ENCODE measurements around the gene SNX33. TPM values are rescaled to one million over a fixed set of nuclear protein-coding genes. Genes with fewer than 3 reads are reported as not detected.
"Not testable (repeated sequence)": the region's sequence is repeated elsewhere in the genome, so short reads cannot be mapped to it uniquely, and the experiment has no call there.

The SNX33 gene
- total RNA-seq, 6 experiments from 2014 or later = 23.3 to 28.1 (median 25.3) TPM

GRCh38 chr15:75631935-75632334, 15.8 kb upstream of the SNX33 start:
- Mint-ChIP-seq H3K9me3 (no peaks in the 10 kb centered on the region), H3K27ac (no peak overlapping the region), H3K4me1 (ENCODE audit: low read depth) (peaks cover 10% of the 10 kb centered on the region), H3K36me3 (ENCODE audit: low read depth) (no peaks in the 10 kb centered on the region), H3K4me3 (no peak overlapping the region), H3K27me3 (ENCODE audit: insufficient read depth) (no peaks in the 10 kb centered on the region)
- DNase-seq = no peak
- TF ChIP-seq, protein P1, sequence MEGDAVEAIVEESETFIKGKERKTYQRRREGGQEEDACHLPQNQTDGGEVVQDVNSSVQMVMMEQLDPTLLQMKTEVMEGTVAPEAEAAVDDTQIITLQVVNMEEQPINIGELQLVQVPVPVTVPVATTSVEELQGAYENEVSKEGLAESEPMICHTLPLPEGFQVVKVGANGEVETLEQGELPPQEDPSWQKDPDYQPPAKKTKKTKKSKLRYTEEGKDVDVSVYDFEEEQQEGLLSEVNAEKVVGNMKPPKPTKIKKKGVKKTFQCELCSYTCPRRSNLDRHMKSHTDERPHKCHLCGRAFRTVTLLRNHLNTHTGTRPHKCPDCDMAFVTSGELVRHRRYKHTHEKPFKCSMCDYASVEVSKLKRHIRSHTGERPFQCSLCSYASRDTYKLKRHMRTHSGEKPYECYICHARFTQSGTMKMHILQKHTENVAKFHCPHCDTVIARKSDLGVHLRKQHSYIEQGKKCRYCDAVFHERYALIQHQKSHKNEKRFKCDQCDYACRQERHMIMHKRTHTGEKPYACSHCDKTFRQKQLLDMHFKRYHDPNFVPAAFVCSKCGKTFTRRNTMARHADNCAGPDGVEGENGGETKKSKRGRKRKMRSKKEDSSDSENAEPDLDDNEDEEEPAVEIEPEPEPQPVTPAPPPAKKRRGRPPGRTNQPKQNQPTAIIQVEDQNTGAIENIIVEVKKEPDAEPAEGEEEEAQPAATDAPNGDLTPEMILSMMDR (IDR thresholded peaks at IDR 0.05) = no peak

GRCh38 chr15:75633922-75634321, 13.8 kb upstream of the SNX33 start:
- peaks cover 20% of the 10 kb centered on the region for H3K4me1 Mint-ChIP-seq (ENCODE audit: low read depth)
- not testable (repeated sequence) for H3K4me3 Mint-ChIP-seq; H3K36me3 Mint-ChIP-seq (ENCODE audit: low read depth); H3K27me3 Mint-ChIP-seq (ENCODE audit: insufficient read depth); H3K27ac Mint-ChIP-seq; H3K9me3 Mint-ChIP-seq; DNase-seq

- Mint-ChIP-seq H3K27me3 (ENCODE audit: insufficient read depth) (no peaks in the 10 kb centered on the region), H3K27ac (no peak overlapping the region)
These were observed 11.7 kb upstream of the SNX33 start for GRCh38 chr15:75636026-75636425.

GRCh38 chr15:75637245-75638009, 10.3 kb upstream of the SNX33 start:
- Mint-ChIP-seq H3K27me3 (ENCODE audit: insufficient read depth) (no peaks in the 10 kb centered on the region), H3K4me3 (peak overlapping the region; percentile 89), H3K27ac (peak overlapping the region; percentile 93; the same call in 1 of the 2 replicates), H3K36me3 (ENCODE audit: low read depth) (peaks cover 7% of the 10 kb centered on the region), H3K9me3 (no peaks in the 10 kb centered on the region), H3K4me1 (ENCODE audit: low read depth) (peaks cover 38% of the 10 kb centered on the region)
- DNase-seq = no peak
- TF ChIP-seq, protein P1 (IDR thresholded peaks at IDR 0.05) = no peak

More at GRCh38 chr15:75636026-75636425, 11.7 kb upstream of the SNX33 start:
- TF ChIP-seq, protein P1 (IDR thresholded peaks at IDR 0.05) = no peak
- no peak for DNase-seq
- H3K4me1 Mint-ChIP-seq (ENCODE audit: low read depth) = peaks cover 30% of the 10 kb centered on the region
- H3K9me3 Mint-ChIP-seq = no peaks in the 10 kb centered on the region
- no peak overlapping the region for H3K4me3 Mint-ChIP-seq
- peaks cover 7% of the 10 kb centered on the region for H3K36me3 Mint-ChIP-seq (ENCODE audit: low read depth)

DNA sequence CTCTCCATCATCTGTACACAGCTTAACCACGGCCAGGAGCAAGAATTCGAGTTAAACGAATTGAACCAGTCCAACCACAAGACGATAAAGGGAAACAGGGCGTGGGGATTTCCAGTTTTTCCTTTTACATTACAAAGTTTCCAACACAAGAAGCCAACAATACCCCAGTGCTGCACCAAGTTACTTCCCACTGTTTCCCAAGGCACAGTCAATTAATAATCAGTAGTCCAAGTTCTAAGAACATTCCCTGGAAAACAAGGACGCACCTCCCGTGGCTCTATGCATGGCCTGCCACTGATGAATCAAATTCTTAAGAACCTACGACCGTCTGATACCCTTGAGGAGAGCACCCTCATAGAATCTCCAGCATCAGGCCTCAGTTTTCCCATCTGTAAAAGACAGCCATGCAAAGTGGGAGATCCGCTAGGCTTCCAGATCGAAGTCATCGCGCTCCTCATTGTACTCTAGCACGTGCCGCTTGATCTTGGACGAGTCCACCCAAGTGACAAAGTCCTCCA, 8.5 kb upstream of the SNX33 start:
- TF ChIP-seq, protein P1 (IDR thresholded peaks at IDR 0.05) = no peak
- no peaks in the 10 kb centered on the region for H3K9me3 Mint-ChIP-seq
- H3K4me3 Mint-ChIP-seq = peak overlapping the region; percentile 89
- H3K36me3 Mint-ChIP-seq (ENCODE audit: low read depth) = peaks cover 7% of the 10 kb centered on the region
- peak overlapping the region; percentile 93 for H3K27ac Mint-ChIP-seq
- no peak for DNase-seq
- H3K27me3 Mint-ChIP-seq (ENCODE audit: insufficient read depth) = peaks cover under 1% of the 10 kb centered on the region; the same call in 1 of the 2 replicates
- H3K4me1 Mint-ChIP-seq (ENCODE audit: low read depth) = peaks cover 54% of the 10 kb centered on the region
